Fibroblast of peridontal ligament (primary cell): Measurements from ENCODE around the gene MET.
"Not testable (repeated sequence)": the region's sequence is repeated elsewhere in the genome, so short reads cannot be mapped to it uniquely, and the experiment has no call there.

ENCODE experiments used
- DNase-seq: peaks from one replicate; pipeline ENCODE4 v3.0.0-alpha.2; 2010; ENCODE audit errors: extremely low read depth

Gene MET

GRCh38 chr7:116809636-116810266 is 137.8 kb downstream of the MET start:
- peak; percentile 85 for DNase-seq

GRCh38 chr7:116810267-116811116 is 138.5 kb downstream of the MET start:
- no peak for DNase-seq

GRCh38 chr7:116811768-116812167 is 139.8 kb downstream of the MET start:
- DNase-seq, result no peak

- no peak for DNase-seq
Measured at GRCh38 chr7:116812860-116813259, 140.9 kb downstream of the MET start.

GRCh38 chr7:116813371-116813770 is 141.4 kb downstream of the MET start:
- peak; percentile 63 for DNase-seq

GRCh38 chr7:116815041-116815440 is 143.0 kb downstream of the MET start:
- DNase-seq, result no peak

GRCh38 chr7:116820149-116820548 is 148.2 kb downstream of the MET start:
- DNase-seq, result no peak

GRCh38 chr7:116821647-116822046 is 149.7 kb downstream of the MET start:
- DNase-seq, result not testable (repeated sequence)

- no peak for DNase-seq
Measured at GRCh38 chr7:116824449-116824848, 152.5 kb downstream of the MET start.

- no peak for DNase-seq
Measured at GRCh38 chr7:116828281-116828680, 156.3 kb downstream of the MET start.

GRCh38 chr7:116829041-116829440 is 157.0 kb downstream of the MET start:
- DNase-seq, result no peak

GRCh38 chr7:116829493-116829892 is 157.5 kb downstream of the MET start:
- DNase-seq, result no peak

GRCh38 chr7:116832692-116833091 is 160.7 kb downstream of the MET start:
- no peak for DNase-seq

GRCh38 chr7:116834815-116835504 is 163.0 kb downstream of the MET start:
- peak; percentile 11 for DNase-seq

GRCh38 chr7:116836048-116836447 is 164.1 kb downstream of the MET start:
- DNase-seq, result no peak

- DNase-seq, result no peak
Measured at GRCh38 chr7:116836911-116837310, 164.9 kb downstream of the MET start.

GRCh38 chr7:116837586-116837985 is 165.6 kb downstream of the MET start:
- no peak for DNase-seq

- no peak for DNase-seq
Measured at GRCh38 chr7:116840256-116840655, 168.3 kb downstream of the MET start.

GRCh38 chr7:116842371-116842770 is 170.4 kb downstream of the MET start:
- no peak for DNase-seq

GRCh38 chr7:116843378-116843777 is 171.4 kb downstream of the MET start:
- no peak for DNase-seq
